Activated CD4-positive, alpha-beta memory T cell treated with anti-CD3 and anti-CD28 coated beads, Interleukin-2, amount 10 ng/mL, durations not matched to agents 7 days and 5 days (primary cell): ENCODE data around the gene TMEM221. TPM values are rescaled to one million over a fixed set of nuclear protein-coding genes. Genes with fewer than 3 reads are reported as not detected.

Source experiments
- CTCF ChIA-PET: fragments of 350-600 bp; sonication (Branson Sonifier 250); formaldehyde crosslinking; loops from one replicate; lab custom pipeline; 2021; ENCODE audit warnings: antibody characterized with exemption, inconsistent platforms; lab: Charles Lee
- POLR2A ChIA-PET: fragments of 350-600 bp; sonication (Branson Sonifier 250); formaldehyde crosslinking; loops from one replicate; lab custom pipeline; 2021; ENCODE audit warnings: antibody characterized with exemption; lab: Charles Lee
- DNase-seq: peaks from one replicate; pipeline ENCODE4 v3.0.0-alpha.2; 2020
- H3K27ac Mint-ChIP-seq: one replicate; pipeline ENCODE4 v1.8.0; 2021; ENCODE audit warnings: mild to moderate bottlenecking, mixed read lengths
- H3K27me3 Mint-ChIP-seq: one replicate; pipeline ENCODE4 v1.8.0; 2021; ENCODE audit warnings: mixed read lengths
- H3K36me3 Mint-ChIP-seq: one replicate; pipeline ENCODE4 v1.8.0; 2021; ENCODE audit warnings: low read depth, mixed read lengths
- H3K4me1 Mint-ChIP-seq: one replicate; pipeline ENCODE4 v1.8.0; 2021; ENCODE audit warnings: mixed read lengths
- H3K4me3 Mint-ChIP-seq: one replicate; pipeline ENCODE4 v1.8.0; 2021; ENCODE audit warnings: mild to moderate bottlenecking, mixed read lengths
- H3K9me3 Mint-ChIP-seq: one replicate; pipeline ENCODE4 v1.8.0; 2021; ENCODE audit warnings: mixed read lengths
- total RNA-seq, 2 experiments: library from RNA; stranded (reverse); gene quantifications; one replicate each; pipeline ENCODE4 v1.2.3, GENCODE V29; 2021

Gene TMEM221
- total RNA-seq: not detected

DNA sequence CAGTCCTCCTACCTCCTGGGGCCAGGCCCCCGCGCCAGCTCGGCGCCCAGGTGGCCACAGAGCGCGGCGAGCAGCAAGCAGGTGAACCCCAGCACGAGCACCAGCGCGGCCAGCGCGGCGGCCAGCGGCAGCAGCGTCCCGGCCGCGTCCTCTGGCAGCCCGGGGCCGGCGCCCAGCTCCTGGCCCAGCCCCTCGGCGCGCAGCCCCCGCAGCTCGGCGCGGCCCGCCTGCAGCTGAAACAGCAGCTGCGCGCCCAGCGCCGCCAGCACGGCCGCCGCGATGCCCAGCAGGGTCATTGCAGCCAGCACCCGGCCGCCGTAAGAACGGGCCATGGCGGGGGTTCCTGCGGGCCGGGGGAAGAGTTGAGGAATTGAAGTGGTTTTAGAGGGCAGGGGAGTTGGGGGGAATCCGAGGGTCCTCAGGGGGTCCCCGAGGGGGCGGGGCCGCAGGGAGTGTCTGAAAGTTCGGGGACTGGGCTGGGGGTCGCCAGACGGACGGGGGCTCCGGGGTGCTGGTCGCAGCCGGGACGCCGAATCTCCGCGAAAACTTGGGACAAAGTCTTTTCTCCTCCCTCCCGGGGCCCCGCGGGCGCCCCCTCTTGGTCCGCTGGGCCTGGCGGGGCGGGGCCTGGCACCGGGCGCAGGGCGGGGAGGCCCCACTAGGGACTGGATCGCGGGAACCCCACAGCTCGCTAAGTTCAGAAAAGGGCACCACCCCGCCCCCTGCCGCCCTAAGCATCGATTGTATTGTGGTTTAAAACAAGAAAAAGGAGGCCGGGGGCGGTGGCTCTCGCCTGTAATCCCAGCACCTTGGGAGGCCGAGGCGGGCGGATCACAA lies at the start of gene TMEM221:
TMEM221 (minus strand) TSS at position 538 of the 837 bp plus-strand sequence; CDS start at position 332, 206 bp downstream.
- peak; percentile 52 for DNase-seq
- Mint-ChIP-seq H3K27me3 (peaks cover 17% of the 10 kb centered on the region), H3K36me3 (peaks cover 3% of the 10 kb centered on the region), H3K4me3 (no peak within 1 kb of the TSS), H3K4me1 (peaks cover 19% of the 10 kb centered on the region), H3K9me3 (no peaks in the 10 kb centered on the region), H3K27ac (no peak within 1 kb of the TSS)
- CTCF ChIA-PET: interaction anchor here (0.6 to 1.4 kb wide), 8 partner anchors 20 to 411 kb away, joined by 3 to 7 read pairs (median 4); partner anchors contain the start of genes MVB12A and RPL18A
- POLR2A ChIA-PET: no interaction called here

DNA sequence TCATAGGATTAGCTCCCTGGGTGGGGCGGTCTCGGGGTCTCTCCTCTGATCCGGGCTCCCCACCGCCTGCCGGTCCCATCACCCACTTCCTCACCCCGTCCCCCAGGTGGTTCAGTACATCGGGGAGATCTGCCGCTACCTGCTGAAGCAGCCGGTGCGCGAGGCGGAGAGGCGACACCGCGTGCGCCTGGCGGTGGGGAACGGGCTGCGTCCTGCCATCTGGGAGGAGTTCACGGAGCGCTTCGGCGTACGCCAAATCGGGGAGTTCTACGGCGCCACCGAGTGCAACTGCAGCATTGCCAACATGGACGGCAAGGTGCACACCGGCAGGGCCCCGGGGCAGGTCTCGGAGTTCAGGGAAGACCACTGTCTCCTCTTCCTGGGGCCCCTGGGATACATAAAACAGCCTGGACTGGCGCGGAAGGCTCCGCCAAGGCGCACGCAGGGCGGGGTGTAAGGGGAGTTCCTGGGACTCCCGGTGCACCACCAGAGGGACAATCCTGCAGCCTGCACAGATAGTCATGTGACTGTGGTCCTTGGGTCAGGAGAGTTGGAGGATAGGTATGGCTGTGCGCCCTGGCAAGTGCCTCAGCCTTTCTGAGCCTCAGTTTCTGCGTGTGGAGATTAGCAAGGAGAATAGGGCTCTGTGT lies 48.8 kb upstream of the TMEM221 start:
- Mint-ChIP-seq H3K27me3 (no peaks in the 10 kb centered on the region), H3K36me3 (no peaks in the 10 kb centered on the region), H3K4me3 (no peak overlapping the region), H3K9me3 (no peaks in the 10 kb centered on the region), H3K27ac (no peak overlapping the region), H3K4me1 (peaks cover 25% of the 10 kb centered on the region)
- ChIA-PET POLR2A (no interaction called here), CTCF (interaction anchor here (0.7 to 2.2 kb wide), 15 partner anchors 9 to 357 kb away, joined by 3 to 23 read pairs (median 6); partner anchors contain the start of genes BABAM1 and PGLS)
- DNase-seq: no peak

DNA sequence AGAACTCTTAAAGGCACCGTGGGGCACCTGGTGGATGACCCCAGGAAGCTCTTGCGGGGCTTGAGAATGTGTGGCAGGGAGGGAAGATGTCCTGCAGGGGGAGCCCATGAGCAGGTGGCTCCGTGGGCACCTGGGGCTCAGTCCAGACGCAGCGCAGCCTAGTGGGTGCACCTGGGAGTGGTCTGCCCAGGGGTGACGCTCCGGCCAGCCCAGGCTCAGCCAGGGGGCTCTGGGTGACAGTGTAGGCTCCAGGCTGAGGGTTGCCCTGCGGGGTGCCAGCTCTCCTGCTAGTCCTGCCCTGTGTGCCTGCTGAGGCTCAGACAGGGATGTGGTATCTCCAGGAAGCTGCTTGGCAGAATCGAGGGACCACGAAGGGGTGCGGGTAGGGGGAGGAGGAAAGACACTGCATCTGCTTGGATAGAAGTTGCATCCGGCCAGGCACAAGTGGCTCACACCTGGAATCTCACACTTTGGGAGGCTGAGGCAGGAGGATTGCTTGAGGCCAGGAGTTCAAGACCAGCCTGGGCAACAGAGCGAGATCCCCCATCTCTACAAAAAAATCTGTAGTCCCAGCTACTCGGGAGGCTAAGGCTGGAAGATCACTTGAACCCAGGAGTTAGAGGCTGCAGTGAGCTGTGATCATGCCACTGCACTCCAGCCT lies 48.0 kb upstream of the TMEM221 start:
- ChIA-PET POLR2A (interaction anchor here (1.0 to 1.4 kb wide), 5 partner anchors 13 to 77 kb away, joined by 3 to 8 read pairs (median 4); partner anchors contain the start of gene PGLS), CTCF (interaction anchor here (0.6 to 2.2 kb wide), 39 partner anchors 10 to 436 kb away, joined by 3 to 23 read pairs (median 4); partner anchors contain the start of genes BABAM1, CCDC124, PGLS and RPL18A)
- H3K4me1 Mint-ChIP-seq: peaks cover 28% of the 10 kb centered on the region
- H3K27me3 Mint-ChIP-seq: no peaks in the 10 kb centered on the region
- H3K4me3 Mint-ChIP-seq: no peak overlapping the region
- peak; percentile 85 for DNase-seq
- no peaks in the 10 kb centered on the region for H3K36me3 Mint-ChIP-seq
- H3K27ac Mint-ChIP-seq: no peak overlapping the region
- no peaks in the 10 kb centered on the region for H3K9me3 Mint-ChIP-seq

GRCh38 chr19:17495639-17496296 lies 47.3 kb upstream of the TMEM221 start:
- DNase-seq: no peak
- Mint-ChIP-seq H3K4me1 (peaks cover 34% of the 10 kb centered on the region), H3K36me3 (no peaks in the 10 kb centered on the region), H3K27ac (no peak overlapping the region), H3K9me3 (no peaks in the 10 kb centered on the region), H3K4me3 (no peak overlapping the region), H3K27me3 (no peaks in the 10 kb centered on the region)
- POLR2A ChIA-PET: interaction anchor here (1.0 to 1.4 kb wide), 5 partner anchors 13 to 78 kb away, joined by 3 to 8 read pairs (median 4); partner anchors contain the start of gene PGLS
- CTCF ChIA-PET: interaction anchor here (0.6 to 2.2 kb wide), 36 partner anchors 11 to 437 kb away, joined by 3 to 23 read pairs (median 4); partner anchors contain the start of genes BABAM1, CCDC124, PGLS and RPL18A

GRCh38 chr19:17491287-17491686 lies 42.8 kb upstream of the TMEM221 start:
- H3K9me3 Mint-ChIP-seq: no peaks in the 10 kb centered on the region

GRCh38 chr19:17490411-17490810 lies 41.9 kb upstream of the TMEM221 start:
- no peaks in the 10 kb centered on the region for H3K27me3 Mint-ChIP-seq
- H3K4me1 Mint-ChIP-seq: peaks cover 41% of the 10 kb centered on the region
- no peak overlapping the region for H3K4me3 Mint-ChIP-seq
- ChIA-PET CTCF (interaction anchor here (1.1 to 1.5 kb wide), 2 partner anchors 9 to 83 kb away, joined by 3 to 4 read pairs; no protein-coding TSS in a partner anchor), POLR2A (interaction anchor here (1.2 to 2.0 kb wide), 3 partner anchors 33 to 85 kb away, joined by 4 to 5 read pairs (median 4); partner anchors contain the start of gene BST2)
- peak overlapping the region; percentile 72 for H3K27ac Mint-ChIP-seq
- no peaks in the 10 kb centered on the region for H3K36me3 Mint-ChIP-seq
- DNase-seq: peak; percentile 66
- H3K9me3 Mint-ChIP-seq: no peaks in the 10 kb centered on the region

More at GRCh38 chr19:17491287-17491686, 42.8 kb upstream of the TMEM221 start:
- no peaks in the 10 kb centered on the region for H3K36me3 Mint-ChIP-seq
- no peaks in the 10 kb centered on the region for H3K27me3 Mint-ChIP-seq
- DNase-seq: no peak
- peaks cover 48% of the 10 kb centered on the region for H3K4me1 Mint-ChIP-seq
- no peak overlapping the region for H3K4me3 Mint-ChIP-seq
- ChIA-PET POLR2A (interaction anchor here (1.4 to 2.0 kb wide), 2 partner anchors 82 to 86 kb away, joined by 4 to 5 read pairs; partner anchors contain the start of gene BST2), CTCF (no interaction called here)
- no peak overlapping the region for H3K27ac Mint-ChIP-seq

GRCh38 chr19:17489392-17490030 lies 41.0 kb upstream of the TMEM221 start:
- Mint-ChIP-seq H3K27ac (peak overlapping the region; percentile 66), H3K9me3 (no peaks in the 10 kb centered on the region), H3K4me1 (peaks cover 41% of the 10 kb centered on the region), H3K36me3 (no peaks in the 10 kb centered on the region), H3K27me3 (no peaks in the 10 kb centered on the region), H3K4me3 (no peak overlapping the region)
- CTCF ChIA-PET: interaction anchor here (1.0 to 1.5 kb wide), 3 partner anchors 10 to 84 kb away, joined by 3 to 4 read pairs (median 3); no protein-coding TSS in a partner anchor
- no peak for DNase-seq
- POLR2A ChIA-PET: interaction anchor here (2.0 kb wide), 1 partner anchor 84 kb away, joined by 5 read pairs; the partner anchor contains the start of gene BST2

DNA sequence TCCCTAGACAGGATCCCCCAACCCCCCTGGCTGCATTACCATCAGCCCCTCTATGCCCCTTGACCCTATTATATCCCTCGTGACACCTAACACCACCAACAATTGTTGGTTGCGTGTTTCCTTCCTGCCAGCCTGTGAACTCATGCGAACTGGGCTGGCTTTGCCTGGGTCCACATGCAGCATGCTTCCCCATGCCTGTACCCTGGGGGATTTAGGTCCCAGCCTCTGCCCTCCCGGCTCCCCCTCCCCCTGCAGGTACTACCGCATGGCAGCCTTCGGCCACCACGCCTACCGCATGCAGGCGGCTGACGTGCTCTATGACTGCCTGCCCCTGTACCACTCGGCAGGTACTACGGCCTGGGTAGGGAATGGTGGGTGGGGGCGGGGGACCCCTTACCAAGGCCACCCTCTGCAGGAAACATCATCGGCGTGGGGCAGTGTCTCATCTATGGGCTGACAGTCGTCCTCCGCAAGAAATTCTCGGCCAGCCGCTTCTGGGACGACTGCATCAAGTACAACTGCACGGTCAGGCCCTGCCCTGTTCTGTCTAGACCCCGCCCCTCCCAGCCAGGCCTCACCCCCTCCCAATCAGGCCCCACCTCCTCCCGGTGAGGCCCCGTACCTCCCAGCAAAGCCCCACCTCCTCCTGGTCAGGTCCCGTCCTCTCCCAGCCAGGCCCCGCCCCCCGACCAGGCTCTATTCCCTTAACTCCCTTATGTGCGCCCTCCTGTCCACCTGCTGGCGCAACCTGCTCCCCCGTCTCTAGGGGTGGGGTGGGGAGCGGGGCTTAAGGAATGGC lies 40.3 kb upstream of the TMEM221 start:
- CTCF ChIA-PET: interaction anchor here (1.0 kb wide), 1 partner anchor 23 kb away, joined by 3 read pairs; no protein-coding TSS in a partner anchor
- peak; percentile 72 for DNase-seq
- no peak overlapping the region for H3K27ac Mint-ChIP-seq
- H3K4me1 Mint-ChIP-seq: peaks cover 41% of the 10 kb centered on the region
- H3K36me3 Mint-ChIP-seq: no peaks in the 10 kb centered on the region
- POLR2A ChIA-PET: interaction anchor here (0.5 kb wide), 1 partner anchor 222 kb away, joined by 3 read pairs; no protein-coding TSS in a partner anchor
- no peaks in the 10 kb centered on the region for H3K9me3 Mint-ChIP-seq
- H3K27me3 Mint-ChIP-seq: no peaks in the 10 kb centered on the region
- peak overlapping the region; percentile 27 for H3K4me3 Mint-ChIP-seq

GRCh38 chr19:17487284-17488121 lies 39.0 kb upstream of the TMEM221 start:
- POLR2A ChIA-PET: no interaction called here
- no peak for DNase-seq
- no peak overlapping the region for H3K4me3 Mint-ChIP-seq
- H3K4me1 Mint-ChIP-seq: peaks cover 41% of the 10 kb centered on the region
- no peak overlapping the region for H3K27ac Mint-ChIP-seq
- no peaks in the 10 kb centered on the region for H3K9me3 Mint-ChIP-seq
- H3K27me3 Mint-ChIP-seq: no peaks in the 10 kb centered on the region
- CTCF ChIA-PET: no interaction called here
- H3K36me3 Mint-ChIP-seq: no peaks in the 10 kb centered on the region

- no peaks in the 10 kb centered on the region for H3K36me3 Mint-ChIP-seq
- H3K27me3 Mint-ChIP-seq: no peaks in the 10 kb centered on the region
- peaks cover 38% of the 10 kb centered on the region for H3K4me1 Mint-ChIP-seq
- POLR2A ChIA-PET: no interaction called here
- CTCF ChIA-PET: no interaction called here
- no peak for DNase-seq
- H3K4me3 Mint-ChIP-seq: no peak overlapping the region
- H3K27ac Mint-ChIP-seq: no peak overlapping the region
- no peaks in the 10 kb centered on the region for H3K9me3 Mint-ChIP-seq
Observed at GRCh38 chr19:17486545-17487240, 38.2 kb upstream of the TMEM221 start.
